Rectal smooth muscle tissue (tissue), 1 donor: Measurements from ENCODE around the gene EEFSEC.

ENCODE experiments used
- H3K27ac ChIP-seq: one replicate; pipeline ENCODE4 v1.7.0; 2013; ENCODE audit warnings: low read depth, low read length, inconsistent platforms
- H3K27me3 ChIP-seq: one replicate; pipeline ENCODE4 v1.7.0; 2013; ENCODE audit warnings: low read length; ENCODE audit not compliant: control insufficient read depth, insufficient read depth
- H3K36me3 ChIP-seq: one replicate; pipeline ENCODE4 v1.7.0; 2013; ENCODE audit warnings: low read length; ENCODE audit not compliant: control insufficient read depth, insufficient read depth
- H3K4me1 ChIP-seq: one replicate; pipeline ENCODE4 v1.7.0; 2013; ENCODE audit warnings: low read length; ENCODE audit not compliant: control insufficient read depth, insufficient read depth
- H3K4me3 ChIP-seq: one replicate; pipeline ENCODE4 v1.7.0; 2013; ENCODE audit warnings: low read length
- H3K9ac ChIP-seq: one replicate; pipeline ENCODE4 v1.7.0; 2013; ENCODE audit warnings: low read length

EEFSEC gene

DNA sequence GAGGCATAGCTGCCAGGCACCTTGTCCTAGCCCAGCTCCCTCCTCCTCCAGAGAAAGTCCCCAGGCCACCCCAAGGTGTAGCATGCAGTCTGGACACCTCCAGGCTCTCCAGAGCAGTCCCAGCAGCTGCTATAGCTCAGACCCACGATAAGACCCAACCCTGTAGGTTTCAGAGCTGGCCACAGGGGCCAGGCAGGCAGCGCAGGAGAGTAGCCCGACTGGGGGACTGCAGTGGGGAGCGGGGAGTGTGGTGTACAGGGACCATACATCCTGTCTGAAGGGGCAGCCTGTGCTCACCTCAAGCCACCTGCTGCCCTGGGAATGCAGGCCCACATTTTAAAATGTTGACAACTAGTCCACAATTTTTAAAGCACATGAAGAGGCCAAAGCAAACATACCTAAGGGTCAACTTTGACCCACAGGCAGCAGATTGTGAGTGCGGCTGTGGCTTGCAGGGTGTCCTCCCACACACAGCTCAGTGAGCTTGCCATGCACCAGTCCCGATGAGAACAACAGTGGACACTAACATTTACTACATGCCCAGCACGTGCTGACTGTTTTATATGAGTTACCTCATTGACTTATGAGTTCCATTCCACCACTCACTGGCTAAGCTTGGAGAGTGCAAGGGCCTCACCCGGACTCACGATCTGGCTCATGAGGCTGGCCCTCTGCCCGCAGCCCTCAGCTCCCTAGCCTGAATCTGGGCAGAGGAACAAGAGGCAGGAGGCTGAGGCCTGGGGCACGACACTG is 232.0 kb downstream of the EEFSEC start:
- H3K4me1 ChIP-seq: peaks cover 20% of the 10 kb centered on the region
- no peaks in the 10 kb centered on the region for H3K36me3 ChIP-seq
- no peak overlapping the region for H3K4me3 ChIP-seq
- no peak overlapping the region for H3K27ac ChIP-seq
- no peak overlapping the region for H3K9ac ChIP-seq
- no peaks in the 10 kb centered on the region for H3K27me3 ChIP-seq

- Histone ChIP-seq H3K27ac (no peak overlapping the region), H3K27me3 (no peaks in the 10 kb centered on the region), H3K4me3 (no peak overlapping the region), H3K36me3 (no peaks in the 10 kb centered on the region), H3K9ac (no peak overlapping the region), H3K4me1 (peaks cover 3% of the 10 kb centered on the region)
Measured at GRCh38 chr3:128388932-128389331, 235.7 kb downstream of the EEFSEC start.

- H3K27ac ChIP-seq: no peak overlapping the region
- no peaks in the 10 kb centered on the region for H3K36me3 ChIP-seq
- H3K4me1 ChIP-seq: peaks cover 6% of the 10 kb centered on the region
- H3K27me3 ChIP-seq: no peaks in the 10 kb centered on the region
- no peak overlapping the region for H3K4me3 ChIP-seq
- H3K9ac ChIP-seq: no peak overlapping the region
Measured at GRCh38 chr3:128390867-128391266, 237.6 kb downstream of the EEFSEC start.

DNA sequence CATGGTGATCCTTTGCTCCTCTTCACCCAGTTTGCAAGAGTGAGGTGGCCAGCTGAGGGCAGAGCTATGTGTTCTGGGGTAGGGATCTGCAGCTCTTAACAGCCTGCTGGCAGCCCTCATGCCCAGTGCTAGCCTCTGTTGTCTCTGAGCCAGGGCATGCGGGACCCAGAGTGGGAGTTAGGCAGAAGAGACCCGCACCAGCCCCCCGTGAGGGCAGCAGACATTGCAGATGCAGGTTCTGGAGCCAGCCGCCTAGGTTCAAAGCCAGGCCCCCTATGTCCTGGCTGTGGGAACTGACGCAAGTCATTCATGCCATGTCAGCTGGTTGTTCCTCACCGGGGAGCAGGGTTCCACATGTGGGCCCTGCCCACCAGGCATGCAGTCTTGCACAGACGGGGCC is 238.7 kb downstream of the EEFSEC start:
- Histone ChIP-seq H3K36me3 (no peaks in the 10 kb centered on the region), H3K9ac (no peak overlapping the region), H3K27me3 (no peaks in the 10 kb centered on the region), H3K27ac (no peak overlapping the region), H3K4me1 (peaks cover 5% of the 10 kb centered on the region), H3K4me3 (no peak overlapping the region)

DNA sequence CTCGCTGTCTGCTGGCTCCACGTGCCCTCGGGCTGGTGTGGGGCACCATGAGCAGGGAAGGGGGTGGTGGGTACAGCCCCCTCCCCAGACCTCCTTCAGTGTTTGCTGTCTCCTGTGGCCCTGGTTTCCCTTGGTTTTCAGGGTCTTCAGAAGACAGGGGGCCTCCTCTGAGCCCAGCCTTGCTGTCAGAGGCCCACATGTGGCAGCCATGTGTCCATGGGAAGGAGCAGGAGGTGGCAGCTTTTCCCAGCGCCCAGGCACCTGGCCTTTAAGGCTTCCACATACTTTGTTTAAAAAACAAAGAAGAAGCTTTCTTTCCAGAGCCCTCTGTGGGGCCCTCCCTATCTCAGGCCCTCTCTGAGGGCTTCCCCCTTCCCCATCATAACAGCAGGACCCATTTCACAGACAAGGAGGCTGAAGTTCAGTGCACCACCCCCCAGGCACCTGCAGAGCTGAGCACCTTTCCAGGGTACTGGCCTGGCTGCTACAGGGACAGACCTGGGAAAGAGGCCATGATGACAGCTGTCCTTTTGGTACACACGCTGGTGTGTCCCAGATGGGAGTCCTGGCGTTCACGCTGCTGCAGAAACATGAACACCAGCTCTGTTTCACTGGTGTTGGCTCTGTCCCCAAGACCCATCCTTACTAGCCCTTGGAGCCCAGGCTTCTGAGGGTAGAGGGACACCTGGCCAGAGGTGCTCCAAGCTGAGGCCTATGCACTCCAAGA is 239.7 kb downstream of the EEFSEC start:
- H3K4me1 ChIP-seq: peaks cover 5% of the 10 kb centered on the region
- no peaks in the 10 kb centered on the region for H3K27me3 ChIP-seq
- no peak overlapping the region for H3K27ac ChIP-seq
- no peak overlapping the region for H3K9ac ChIP-seq
- H3K4me3 ChIP-seq: no peak overlapping the region
- H3K36me3 ChIP-seq: no peaks in the 10 kb centered on the region

DNA sequence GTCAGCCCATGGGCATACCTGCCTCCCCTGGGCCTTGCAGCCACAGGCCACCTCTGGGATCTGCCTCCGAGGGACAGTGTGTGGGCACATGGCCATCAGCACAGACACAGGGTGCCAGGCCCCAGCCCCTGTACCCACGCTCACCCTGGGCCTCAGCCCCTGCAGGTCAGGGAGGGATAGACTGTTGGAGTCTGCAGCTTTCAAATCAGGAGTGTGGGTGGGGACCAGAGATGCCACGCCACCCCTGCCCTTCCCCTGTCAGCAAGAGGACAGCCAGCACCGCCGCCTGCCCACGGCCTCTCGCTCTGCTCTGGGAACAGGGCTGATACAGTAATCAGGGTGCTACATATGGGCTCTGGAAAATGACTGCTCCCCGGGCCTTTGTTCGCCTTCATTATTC is 240.8 kb downstream of the EEFSEC start:
- Histone ChIP-seq H3K36me3 (no peaks in the 10 kb centered on the region), H3K27me3 (no peaks in the 10 kb centered on the region), H3K4me1 (peaks cover 5% of the 10 kb centered on the region), H3K9ac (no peak overlapping the region), H3K27ac (no peak overlapping the region), H3K4me3 (no peak overlapping the region)

- Histone ChIP-seq H3K27ac (no peak overlapping the region), H3K9ac (no peak overlapping the region), H3K27me3 (no peaks in the 10 kb centered on the region)
Measured at GRCh38 chr3:128395046-128395445, 241.8 kb downstream of the EEFSEC start.

GRCh38 chr3:128395500-128396162 is 242.3 kb downstream of the EEFSEC start:
- H3K27me3 ChIP-seq: no peaks in the 10 kb centered on the region
- no peak overlapping the region for H3K9ac ChIP-seq
- H3K4me1 ChIP-seq: peaks cover 5% of the 10 kb centered on the region
- H3K4me3 ChIP-seq: no peak overlapping the region
- no peak overlapping the region for H3K27ac ChIP-seq
- H3K36me3 ChIP-seq: no peaks in the 10 kb centered on the region

More at GRCh38 chr3:128395046-128395445, 241.8 kb downstream of the EEFSEC start:
- Histone ChIP-seq H3K4me1 (peaks cover 5% of the 10 kb centered on the region), H3K36me3 (no peaks in the 10 kb centered on the region), H3K4me3 (no peak overlapping the region)

GRCh38 chr3:128397484-128397883 is 244.2 kb downstream of the EEFSEC start:
- H3K36me3 ChIP-seq: no peaks in the 10 kb centered on the region
- H3K9ac ChIP-seq: no peak overlapping the region
- no peak overlapping the region for H3K4me3 ChIP-seq
- no peaks in the 10 kb centered on the region for H3K27me3 ChIP-seq
- peaks cover 5% of the 10 kb centered on the region for H3K4me1 ChIP-seq
- no peak overlapping the region for H3K27ac ChIP-seq

DNA sequence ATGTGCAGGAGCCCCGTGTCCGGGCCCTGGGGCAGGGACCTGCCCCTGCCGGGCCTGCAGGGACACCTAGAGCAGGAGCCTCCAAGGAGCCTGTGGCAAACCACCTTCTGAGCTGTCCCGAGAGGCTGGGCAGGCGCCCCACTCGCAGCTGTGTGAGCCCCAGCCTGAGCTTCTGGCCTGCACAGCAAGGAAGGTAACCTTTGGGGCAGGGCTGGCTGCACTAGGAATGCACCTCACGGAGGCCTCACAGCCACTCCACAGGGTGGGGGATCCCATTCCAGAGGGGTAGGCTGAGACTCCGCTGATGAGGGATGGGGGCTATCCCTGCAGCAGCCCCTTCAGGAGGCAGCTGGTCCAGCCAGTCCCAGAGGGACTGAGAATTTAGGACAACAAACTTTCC is 245.3 kb downstream of the EEFSEC start:
- Histone ChIP-seq H3K27ac (no peak overlapping the region), H3K36me3 (no peaks in the 10 kb centered on the region), H3K4me3 (no peak overlapping the region), H3K9ac (no peak overlapping the region), H3K27me3 (no peaks in the 10 kb centered on the region), H3K4me1 (peaks cover 5% of the 10 kb centered on the region)

- Histone ChIP-seq H3K9ac (no peak overlapping the region), H3K4me3 (no peak overlapping the region), H3K27ac (no peak overlapping the region), H3K36me3 (no peaks in the 10 kb centered on the region), H3K27me3 (no peaks in the 10 kb centered on the region), H3K4me1 (peaks cover 5% of the 10 kb centered on the region)
Measured at GRCh38 chr3:128399221-128399915, 246.1 kb downstream of the EEFSEC start.

DNA sequence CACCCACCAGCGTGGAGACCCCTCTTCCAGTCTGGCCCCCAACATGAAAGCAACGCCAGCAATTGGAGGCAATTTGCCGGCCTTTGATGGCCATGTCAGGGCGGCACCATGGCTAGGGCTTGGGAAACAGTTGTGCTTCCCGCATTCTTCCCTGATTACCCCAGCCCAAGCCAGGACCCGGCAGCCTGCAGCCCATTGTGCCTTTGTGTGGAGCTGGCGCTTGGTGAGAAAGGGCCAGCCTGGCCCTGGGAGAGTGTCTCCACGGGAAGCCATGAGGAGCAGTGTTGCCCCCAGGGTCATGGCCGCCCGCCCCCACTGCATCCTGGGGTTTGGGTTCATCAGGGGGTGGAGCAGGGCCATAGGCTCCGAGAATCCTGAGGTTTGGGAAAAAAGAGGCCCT is 247.4 kb downstream of the EEFSEC start:
- Histone ChIP-seq H3K36me3 (no peaks in the 10 kb centered on the region), H3K4me3 (no peak overlapping the region), H3K27ac (no peak overlapping the region), H3K4me1 (no peaks in the 10 kb centered on the region), H3K9ac (no peak overlapping the region), H3K27me3 (no peaks in the 10 kb centered on the region)
